Endothelial cell of umbilical vein (primary cell): ENCODE measurements around the gene TAF4B. TPM values are rescaled to one million over a fixed set of nuclear protein-coding genes. Genes with fewer than 3 reads are reported as not detected.

Experiments
- BruUV-seq: library from RNA; stranded (reverse); fragments of 400-500 nt; replicated peaks from 2 replicates; lab custom pipeline; 2021; lab: Mats Ljungman, UMichigan
- CTCF ChIA-PET: fragments of 300-600, 350-600 bp; sonication (Branson Sonifier 250); formaldehyde crosslinking; loops from one replicate; lab custom pipeline; 2021; ENCODE audit warnings: antibody characterized with exemption, inconsistent platforms; lab: Charles Lee
- POLR2A ChIA-PET: fragments of 300-600, 350-600 bp; sonication (Branson Sonifier 250); formaldehyde crosslinking; loops from one replicate; lab custom pipeline; 2021; ENCODE audit warnings: antibody characterized with exemption, inconsistent platforms; lab: Charles Lee
- DNase-seq: peaks from one replicate; pipeline ENCODE4 v3.0.0-alpha.2; 2011; ENCODE audit warnings: low read depth, low spot score
- FAIRE-seq: peaks from 2 replicates; lab custom pipeline; 2011; peaks lifted over from hg19 to GRCh38; lab: Jason Lieb, UNC
- H2AFZ ChIP-seq: 2 replicates; pipeline ENCODE4 v1.6.0; 2012; ENCODE audit warnings: low read depth, low read length, control low read depth, inconsistent platforms
- H3K27ac ChIP-seq: 2 replicates; pipeline ENCODE4 v1.5.1; 2011; ENCODE audit warnings: low read depth, mild to moderate bottlenecking, control low read depth, low read length, moderate library complexity; ENCODE audit not compliant: insufficient read depth
- H3K27me3 ChIP-seq, 2 experiments: 2 replicates each; pipeline versions ENCODE4 v1.6.0 to v1.6.1; 2011; ENCODE audit warnings: low read length in 2 of 2, mixed read lengths in 1 of 2; ENCODE audit not compliant: control insufficient read depth in 2 of 2, insufficient read depth in 2 of 2
- H3K36me3 ChIP-seq, 2 experiments: 2 replicates in 1 of 2; 3 replicates in 1 of 2; pipeline ENCODE4 v1.5.1; 2011; ENCODE audit warnings: low read length in 2 of 2, mild to moderate bottlenecking in 1 of 2, moderate library complexity in 1 of 2; ENCODE audit not compliant: control insufficient read depth in 2 of 2, insufficient read depth in 2 of 2; ENCODE audit errors: extremely low read depth in 1 of 2
- H3K4me1 ChIP-seq: 3 replicates; pipeline ENCODE4 v1.5.1; 2011; ENCODE audit warnings: mild to moderate bottlenecking, low read length; ENCODE audit not compliant: control insufficient read depth, insufficient read depth; ENCODE audit errors: extremely low read depth
- H3K4me2 ChIP-seq: 2 replicates; pipeline ENCODE4 v1.6.1; 2011; ENCODE audit warnings: low read length, control low read depth, mixed read lengths; ENCODE audit not compliant: insufficient read depth
- H3K4me3 ChIP-seq, 3 experiments: fragments of 200-600 bp in 1 of 3; sonication (generic), shearing (Covaris generic) in 1 of 3; replicated peaks in 1 of 3; 2 replicates each; pipeline ENCODE4 v1.5.1; 2011 to 2016; ENCODE audit warnings: control low read depth in 3 of 3, low read length in 3 of 3, mild to moderate bottlenecking in 2 of 3, inconsistent platforms in 1 of 3, low read depth in 1 of 3, moderate library complexity in 1 of 3; ENCODE audit not compliant: insufficient read depth in 1 of 3
- H3K79me2 ChIP-seq: 2 replicates; pipeline ENCODE4 v1.6.0; 2012; ENCODE audit warnings: low read length, inconsistent platforms; ENCODE audit not compliant: control insufficient read depth, insufficient read depth
- H3K9ac ChIP-seq: replicated peaks from 2 replicates; pipeline ENCODE3; 2011; ENCODE audit warnings: low read length, control low read depth; ENCODE audit not compliant: insufficient read depth; ENCODE audit errors: extremely low read depth
- H3K9me1 ChIP-seq: replicated peaks from 3 replicates; pipeline ENCODE4 v1.6.0; 2011; ENCODE audit warnings: mild to moderate bottlenecking, low read length; ENCODE audit not compliant: control insufficient read depth, insufficient read depth; ENCODE audit errors: extremely low read depth
- H3K9me3 ChIP-seq: replicated peaks from 2 replicates; pipeline ENCODE4 v1.5.1; 2012; ENCODE audit warnings: low read length, inconsistent platforms; ENCODE audit not compliant: control insufficient read depth, insufficient read depth
- H4K20me1 ChIP-seq: replicated peaks from 2 replicates; pipeline ENCODE3; 2011; ENCODE audit warnings: mild to moderate bottlenecking, low read length; ENCODE audit not compliant: control insufficient read depth, insufficient read depth; ENCODE audit errors: extremely low read depth
- CTCF ChIP-seq, 2 donors: IDR thresholded peaks; 1 replicate in 1 of 2; 2 replicates in 1 of 2; pipeline ENCODE4 v1.5.1; 2011; ENCODE audit warnings: low read length in 2 of 2, mild to moderate bottlenecking in 2 of 2, moderate library complexity in 2 of 2, control low read depth in 1 of 2, inconsistent platforms in 1 of 2, low read depth in 1 of 2; ENCODE audit not compliant: insufficient read depth in 1 of 2; ENCODE audit errors: extremely low read depth in 1 of 2
- EZH2 ChIP-seq: IDR thresholded peaks from 2 replicates; pipeline ENCODE4 v1.6.1; 2012; ENCODE audit warnings: borderline replicate concordance, low read depth, mild to moderate bottlenecking, moderate library complexity, low read length, inconsistent platforms; ENCODE audit not compliant: severe bottlenecking
- FOS ChIP-seq: IDR thresholded peaks from 2 replicates; pipeline ENCODE4 v1.6.1; 2011; ENCODE audit warnings: mild to moderate bottlenecking, low read length, moderate library complexity, borderline replicate concordance; ENCODE audit not compliant: insufficient read depth
- GATA2 ChIP-seq: IDR thresholded peaks from 2 replicates; pipeline ENCODE4 v1.7.0; 2011; ENCODE audit warnings: low read depth, mild to moderate bottlenecking, moderate library complexity, mixed read lengths, low read length; ENCODE audit not compliant: insufficient read length, insufficient read depth
- JUN ChIP-seq: IDR thresholded peaks from 2 replicates; pipeline ENCODE4 v1.6.1; 2011; ENCODE audit warnings: borderline replicate concordance, low read depth; ENCODE audit not compliant: insufficient read length, insufficient read depth
- MAX ChIP-seq: IDR thresholded peaks from 2 replicates; pipeline ENCODE4 v1.6.1; 2011; ENCODE audit not compliant: insufficient read depth, insufficient read length
- MYC ChIP-seq: IDR thresholded peaks from one replicate; pipeline ENCODE4 v1.6.1; 2011; ENCODE audit warnings: mild to moderate bottlenecking, low read depth, low read length
- POLR2A ChIP-seq: IDR thresholded peaks from 2 replicates; pipeline ENCODE4 v1.6.1; 2012; ENCODE audit warnings: low read depth, mild to moderate bottlenecking, control low read depth, low read length
- POLR2AphosphoS5 ChIP-seq: IDR thresholded peaks from 2 replicates; pipeline ENCODE4 v1.6.1; 2012; ENCODE audit warnings: low read depth, mild to moderate bottlenecking, control low read depth, low read length, moderate library complexity; ENCODE audit not compliant: insufficient read depth
- dilution Hi-C: fragments of 300-500 bp; cut with MboI; formaldehyde crosslinking; loops from one replicate; pipeline ENCODE4 v1.15.0; 2019; ENCODE audit warnings: low sequenced_read_pairs; ENCODE audit not compliant: extremely low pct_ligation_motif_present
- intact Hi-C: fragments of 100-400 bp; cut with micrococcal nuclease; formaldehyde crosslinking; loops from one replicate; pipeline ENCODE4 v1.10.0; 2022
- polyA plus RNA-seq, 4 experiments: library from polyadenylated mRNA; depleted of rRNA in 3 of 4; stranded (reverse) in 3 of 4; unstranded in 1 of 4; fragments of >200 nt; gene quantifications; 2 replicates each; pipeline versions ENCODE4 v1.2.1 to v1.2.3, GENCODE V29; 2011 to 2012; ENCODE audit warnings: missing spikeins in 1 of 4
- total RNA-seq: library from RNA; stranded (reverse); gene quantifications from 2 replicates; pipeline ENCODE4 v1.2.3, GENCODE V29; 2021

Gene TAF4B
- total and polyA plus RNA-seq, 2 donors (not counting 3 experiments of a cell fraction or from before 2014, with no cell fraction given): 0.47 to 2.0 TPM

GRCh38 chr18:26322890-26323653 is 96.8 kb downstream of the TAF4B start:
- TF ChIP-seq FOS (no peak), MYC (no peak), CTCF (IDR thresholded peaks at IDR 0.05; ENCODE audit: extremely low read depth in 1 of 2, insufficient read depth in 1 of 2, low read depth in 1 of 2, low read length in 2 of 2) (no peak), EZH2 (no peak), POLR2A (no peak), JUN (no peak), POLR2AphosphoS5 (no peak), MAX (no peak), GATA2 (no peak)
- Histone ChIP-seq H3K79me2 (no peaks in the 10 kb centered on the region), H4K20me1 (no peaks in the 10 kb centered on the region), H3K36me3 (no peaks in the 10 kb centered on the region), H3K4me2 (no peak overlapping the region), H3K27me3 (no peaks in the 10 kb centered on the region), H3K9me3 (no peaks in the 10 kb centered on the region), H3K4me3 (no peak overlapping the region), H3K9me1 (no peaks in the 10 kb centered on the region), H2AFZ (no peak overlapping the region), H3K27ac (no peak overlapping the region), H3K4me1 (no peaks in the 10 kb centered on the region), H3K9ac (no peak overlapping the region)
- no peak for DNase-seq
- POLR2A ChIA-PET: no interaction called here
- CTCF ChIA-PET: interaction anchor here (1.0 to 1.8 kb wide), 2 partner anchors 16 kb away, joined by 3 to 5 read pairs; no protein-coding TSS in a partner anchor
- intact Hi-C loops: no loop called here
- dilution Hi-C loops: no loop called here
- no TSS peak for BruUV-seq
- no peak for FAIRE-seq
